Measurements from ENCODE around the gene PSKH1.
A peak's percentile ranks its signal among the peaks of the same experiment; 100 is the strongest.

PSKH1 gene

GRCh38 chr16:67919622-67920221, 26.7 kb downstream of the PSKH1 start:
- Mint-ChIP-seq H3K27me3 (no peaks in the 10 kb centered on the region), H3K27ac (no peak overlapping the region), H3K4me3 (no peak overlapping the region), H3K36me3 (ENCODE audit: low read depth) (peaks cover 5% of the 10 kb centered on the region), H3K4me1 (ENCODE audit: low read depth) (peaks cover 35% of the 10 kb centered on the region), H3K9me3 (no peaks in the 10 kb centered on the region)

DNA sequence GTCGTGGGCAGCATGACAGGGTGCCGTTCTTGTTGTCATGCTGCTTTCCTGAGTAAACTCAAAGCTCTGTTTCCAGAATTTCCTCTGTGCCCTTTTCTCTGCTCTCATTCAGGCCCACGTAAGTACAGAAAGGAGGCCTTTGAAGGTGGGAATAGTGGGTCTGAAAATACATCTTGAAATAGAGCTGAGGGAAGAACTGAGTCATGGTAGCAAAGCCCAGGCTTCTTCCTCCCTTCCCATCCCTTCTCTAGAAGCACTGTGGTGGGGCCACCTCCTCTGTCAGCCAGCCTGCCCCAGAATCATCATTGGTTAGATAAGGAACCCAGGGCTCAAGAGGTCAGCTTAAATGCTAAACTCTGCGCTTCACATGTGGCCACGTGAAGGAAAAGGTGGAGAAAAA, 29.2 kb downstream of the PSKH1 start:
- no peaks in the 10 kb centered on the region for H3K27me3 Mint-ChIP-seq
- H3K4me1 Mint-ChIP-seq (ENCODE audit: low read depth), result peaks cover 34% of the 10 kb centered on the region
- H3K27ac Mint-ChIP-seq, result peak overlapping the region; percentile 87
- peak overlapping the region; percentile 36 for H3K4me3 Mint-ChIP-seq
- no peaks in the 10 kb centered on the region for H3K9me3 Mint-ChIP-seq
- H3K36me3 Mint-ChIP-seq (ENCODE audit: low read depth), result no peaks in the 10 kb centered on the region

- Mint-ChIP-seq H3K27ac (no peak overlapping the region), H3K27me3 (no peaks in the 10 kb centered on the region), H3K9me3 (no peaks in the 10 kb centered on the region), H3K4me1 (ENCODE audit: low read depth) (peaks cover 29% of the 10 kb centered on the region), H3K36me3 (ENCODE audit: low read depth) (no peaks in the 10 kb centered on the region), H3K4me3 (no peak overlapping the region)
Observed at GRCh38 chr16:67922740-67923139, 29.7 kb downstream of the PSKH1 start.

DNA sequence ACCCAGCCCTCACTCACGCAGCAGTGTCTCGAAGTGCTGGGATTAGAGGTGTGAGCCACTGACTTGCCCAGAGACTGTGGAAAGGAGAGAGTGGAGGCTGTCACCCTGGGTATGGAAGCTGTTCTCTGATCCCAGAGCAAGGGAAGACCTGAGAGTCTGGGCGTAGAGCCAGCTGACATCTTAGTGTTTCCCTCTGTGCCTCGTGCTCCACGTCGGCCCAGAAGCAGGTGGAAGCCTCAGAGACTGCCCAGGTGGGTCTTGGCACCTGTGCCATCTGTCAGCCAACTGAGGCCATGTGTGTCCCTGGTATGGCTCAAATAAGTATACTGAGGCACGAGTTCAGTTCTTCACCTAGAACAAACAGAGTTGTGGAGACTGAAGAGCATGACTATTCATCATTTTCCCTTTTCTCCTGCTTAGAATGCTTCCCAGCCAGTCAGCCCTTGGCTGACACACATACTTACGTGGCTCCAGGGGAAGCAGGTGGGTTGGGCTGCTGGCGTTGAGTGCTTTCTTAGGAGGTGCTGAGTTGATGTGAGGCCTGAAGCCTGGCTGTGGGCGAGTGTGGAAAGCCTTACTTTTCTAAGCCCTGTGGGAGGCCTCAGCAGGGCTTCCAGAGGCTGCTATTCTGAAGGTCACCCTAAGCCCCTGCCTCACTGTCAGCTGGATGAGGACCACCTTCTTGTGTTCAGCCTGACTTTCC, 30.5 kb downstream of the PSKH1 start:
- Mint-ChIP-seq H3K36me3 (ENCODE audit: low read depth) (no peaks in the 10 kb centered on the region), H3K4me3 (no peak overlapping the region), H3K9me3 (no peaks in the 10 kb centered on the region), H3K27ac (peak overlapping the region; percentile 61), H3K4me1 (ENCODE audit: low read depth) (peaks cover 22% of the 10 kb centered on the region), H3K27me3 (no peaks in the 10 kb centered on the region)

DNA sequence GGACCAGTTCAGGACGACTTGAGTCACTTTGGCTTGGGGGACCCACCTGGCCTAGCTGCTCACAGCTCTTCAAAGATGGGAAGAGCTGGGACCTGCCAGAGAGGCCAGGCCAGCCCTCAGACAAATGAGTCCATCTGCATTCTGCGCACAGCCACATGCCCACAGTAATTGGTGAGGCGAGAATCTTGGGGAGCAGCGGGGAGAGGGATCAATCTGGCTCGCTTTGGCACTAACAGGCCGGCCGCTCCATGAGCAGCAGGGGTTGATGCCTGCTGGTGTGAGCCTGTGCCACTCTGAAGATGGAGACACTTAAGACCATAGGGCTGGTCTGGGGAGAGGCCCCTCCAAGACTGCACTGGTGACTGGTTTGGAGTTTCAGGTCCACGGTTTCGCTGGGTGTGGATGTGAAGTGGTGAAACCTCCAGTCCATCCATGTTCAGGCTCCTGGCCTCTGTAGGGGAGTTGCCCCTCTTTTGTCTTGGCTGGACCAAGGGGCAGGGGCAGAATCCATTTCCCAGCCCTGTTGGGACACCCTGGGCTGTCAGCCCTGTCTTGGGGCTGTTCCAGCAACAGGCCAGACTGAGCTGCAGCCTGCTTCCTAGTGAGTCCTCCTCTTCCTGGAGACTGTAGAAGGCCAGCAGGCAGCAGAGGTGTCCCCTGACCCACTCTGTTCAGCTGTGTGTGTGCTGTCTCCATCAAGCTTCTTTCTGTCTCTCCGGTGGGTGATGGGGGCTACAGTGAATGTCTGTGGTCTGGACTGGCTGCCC, 31.3 kb downstream of the PSKH1 start:
- Mint-ChIP-seq H3K4me1 (ENCODE audit: low read depth) (peaks cover 22% of the 10 kb centered on the region), H3K4me3 (no peak overlapping the region), H3K9me3 (no peaks in the 10 kb centered on the region), H3K27me3 (no peaks in the 10 kb centered on the region), H3K36me3 (ENCODE audit: low read depth) (no peaks in the 10 kb centered on the region), H3K27ac (no peak overlapping the region)

- H3K4me3 Mint-ChIP-seq, result no peak overlapping the region
- no peaks in the 10 kb centered on the region for H3K9me3 Mint-ChIP-seq
- peaks cover 3% of the 10 kb centered on the region for H3K36me3 Mint-ChIP-seq (ENCODE audit: low read depth)
- H3K27me3 Mint-ChIP-seq, result no peaks in the 10 kb centered on the region
- peaks cover 17% of the 10 kb centered on the region for H3K4me1 Mint-ChIP-seq (ENCODE audit: low read depth)
- no peak overlapping the region for H3K27ac Mint-ChIP-seq
Observed at GRCh38 chr16:67926181-67926750, 33.2 kb downstream of the PSKH1 start.

- Mint-ChIP-seq H3K27ac (no peak overlapping the region), H3K4me1 (ENCODE audit: low read depth) (peaks cover 6% of the 10 kb centered on the region), H3K9me3 (no peaks in the 10 kb centered on the region), H3K36me3 (ENCODE audit: low read depth) (peaks cover 7% of the 10 kb centered on the region), H3K4me3 (no peak overlapping the region), H3K27me3 (no peaks in the 10 kb centered on the region)
Observed at GRCh38 chr16:67927131-67927941, 34.3 kb downstream of the PSKH1 start.

- Mint-ChIP-seq H3K27me3 (no peaks in the 10 kb centered on the region), H3K27ac (no peak overlapping the region), H3K36me3 (ENCODE audit: low read depth) (peaks cover 12% of the 10 kb centered on the region), H3K4me3 (no peak overlapping the region), H3K4me1 (ENCODE audit: low read depth) (no peaks in the 10 kb centered on the region), H3K9me3 (no peaks in the 10 kb centered on the region)
Observed at GRCh38 chr16:67928147-67928546, 35.1 kb downstream of the PSKH1 start.

GRCh38 chr16:67928561-67929364, 35.7 kb downstream of the PSKH1 start:
- no peaks in the 10 kb centered on the region for H3K9me3 Mint-ChIP-seq
- peak overlapping the region; percentile 40 for H3K27ac Mint-ChIP-seq
- peaks cover 17% of the 10 kb centered on the region for H3K36me3 Mint-ChIP-seq (ENCODE audit: low read depth)

GRCh38 chr16:67930191-67930590, 37.1 kb downstream of the PSKH1 start:
- H3K9me3 Mint-ChIP-seq, result no peaks in the 10 kb centered on the region
- H3K36me3 Mint-ChIP-seq (ENCODE audit: low read depth), result peaks cover 30% of the 10 kb centered on the region
- H3K27ac Mint-ChIP-seq, result no peak overlapping the region
- H3K4me1 Mint-ChIP-seq (ENCODE audit: low read depth), result peaks cover 15% of the 10 kb centered on the region
- H3K27me3 Mint-ChIP-seq, result no peaks in the 10 kb centered on the region
- no peak overlapping the region for H3K4me3 Mint-ChIP-seq

More at GRCh38 chr16:67928561-67929364, 35.7 kb downstream of the PSKH1 start:
- H3K27me3 Mint-ChIP-seq, result no peaks in the 10 kb centered on the region
- H3K4me1 Mint-ChIP-seq (ENCODE audit: low read depth), result peaks cover 3% of the 10 kb centered on the region
- no peak overlapping the region for H3K4me3 Mint-ChIP-seq

- Mint-ChIP-seq H3K27me3 (no peaks in the 10 kb centered on the region), H3K4me1 (ENCODE audit: low read depth) (peaks cover 18% of the 10 kb centered on the region), H3K4me3 (no peak overlapping the region), H3K27ac (no peak overlapping the region), H3K9me3 (no peaks in the 10 kb centered on the region), H3K36me3 (ENCODE audit: low read depth) (peaks cover 36% of the 10 kb centered on the region)
Observed at GRCh38 chr16:67930678-67931211, 37.7 kb downstream of the PSKH1 start.

- Mint-ChIP-seq H3K27me3 (no peaks in the 10 kb centered on the region), H3K4me1 (ENCODE audit: low read depth) (peaks cover 20% of the 10 kb centered on the region), H3K27ac (no peak within 1 kb of the TSS), H3K4me3 (no peak within 1 kb of the TSS), H3K9me3 (no peaks in the 10 kb centered on the region), H3K36me3 (ENCODE audit: low read depth) (peaks cover 41% of the 10 kb centered on the region)
Observed at GRCh38 chr16:67931712-67932461, 38.8 kb downstream of the PSKH1 start, which contains the start of gene CTRL. Gene CTRL (minus strand): TSS chr16:67931862. CDS start chr16:67931852, 10 bp downstream.

DNA sequence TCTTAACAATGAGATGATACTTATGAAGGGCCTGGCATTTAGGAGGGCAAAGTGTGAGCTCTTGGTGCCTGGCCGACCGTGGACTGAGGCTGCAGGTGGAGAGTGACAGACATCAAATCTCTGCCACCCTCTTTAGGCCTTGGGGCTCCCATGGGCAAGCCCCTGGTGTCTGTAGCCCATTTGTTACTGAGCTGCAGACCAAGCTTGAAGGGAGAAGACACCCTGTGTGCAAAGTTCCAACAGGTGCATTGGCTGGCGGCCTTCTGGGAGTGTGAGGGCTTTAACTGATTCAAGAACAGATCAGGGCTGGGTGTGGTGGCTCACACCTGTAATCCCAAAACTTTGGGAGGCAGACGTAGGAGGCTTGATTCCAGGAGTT, 39.4 kb downstream of the PSKH1 start:
- Mint-ChIP-seq H3K9me3 (no peaks in the 10 kb centered on the region), H3K4me1 (ENCODE audit: low read depth) (peaks cover 25% of the 10 kb centered on the region), H3K27me3 (no peaks in the 10 kb centered on the region), H3K36me3 (ENCODE audit: low read depth) (peaks cover 41% of the 10 kb centered on the region), H3K4me3 (no peak overlapping the region), H3K27ac (no peak overlapping the region)

All from stimulated activated naive CD8-positive, alpha-beta T cell treated with anti-CD3 and anti-CD28 coated beads, Interleukin-15, Interleukin-2, amounts not matched to agents 100 ng/mL and 50 ng/mL, for 24 hours (primary cell).